Stimulated activated CD4-positive, alpha-beta T cell treated with anti-CD3 and anti-CD28 coated beads, Interleukin-15, amount 100 ng/mL, for 24 hours (primary cell): ENCODE data around the gene GNB5.
A peak's percentile ranks its signal among the peaks of the same experiment; 100 is the strongest.

Source experiments
- DNase-seq: peaks from one replicate; pipeline ENCODE4 v3.0.0-alpha.2; 2020

Gene GNB5

DNA sequence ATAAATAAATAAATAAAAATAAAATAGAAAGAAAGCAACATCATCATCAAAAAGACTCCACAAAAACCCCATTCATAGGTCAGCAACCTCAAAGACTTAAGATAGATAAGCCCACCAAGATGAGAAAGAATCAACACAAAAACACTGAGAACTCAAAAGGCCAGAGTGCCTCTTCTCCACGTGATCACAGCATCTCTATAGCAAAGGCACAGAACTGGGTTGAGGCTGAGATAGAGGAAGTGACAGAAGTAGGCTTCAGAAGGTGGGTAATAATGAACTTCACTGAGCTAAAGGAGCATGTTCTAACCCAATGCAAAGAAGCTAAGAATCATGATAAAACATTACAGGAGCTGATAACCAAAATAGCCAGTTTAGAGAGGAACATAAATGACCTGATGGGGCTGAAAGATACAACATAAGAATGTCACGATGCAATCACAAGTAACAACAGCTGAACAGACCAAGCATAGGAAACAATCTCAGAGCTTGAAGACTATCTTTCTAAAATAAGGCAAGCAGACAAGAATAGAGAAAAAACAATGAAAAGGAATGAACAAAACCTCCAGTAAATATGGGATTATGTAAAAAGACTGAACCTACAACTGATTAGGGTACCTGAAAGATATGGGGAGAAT, 26.4 kb downstream of the GNB5 start:
- no peak for DNase-seq

DNA sequence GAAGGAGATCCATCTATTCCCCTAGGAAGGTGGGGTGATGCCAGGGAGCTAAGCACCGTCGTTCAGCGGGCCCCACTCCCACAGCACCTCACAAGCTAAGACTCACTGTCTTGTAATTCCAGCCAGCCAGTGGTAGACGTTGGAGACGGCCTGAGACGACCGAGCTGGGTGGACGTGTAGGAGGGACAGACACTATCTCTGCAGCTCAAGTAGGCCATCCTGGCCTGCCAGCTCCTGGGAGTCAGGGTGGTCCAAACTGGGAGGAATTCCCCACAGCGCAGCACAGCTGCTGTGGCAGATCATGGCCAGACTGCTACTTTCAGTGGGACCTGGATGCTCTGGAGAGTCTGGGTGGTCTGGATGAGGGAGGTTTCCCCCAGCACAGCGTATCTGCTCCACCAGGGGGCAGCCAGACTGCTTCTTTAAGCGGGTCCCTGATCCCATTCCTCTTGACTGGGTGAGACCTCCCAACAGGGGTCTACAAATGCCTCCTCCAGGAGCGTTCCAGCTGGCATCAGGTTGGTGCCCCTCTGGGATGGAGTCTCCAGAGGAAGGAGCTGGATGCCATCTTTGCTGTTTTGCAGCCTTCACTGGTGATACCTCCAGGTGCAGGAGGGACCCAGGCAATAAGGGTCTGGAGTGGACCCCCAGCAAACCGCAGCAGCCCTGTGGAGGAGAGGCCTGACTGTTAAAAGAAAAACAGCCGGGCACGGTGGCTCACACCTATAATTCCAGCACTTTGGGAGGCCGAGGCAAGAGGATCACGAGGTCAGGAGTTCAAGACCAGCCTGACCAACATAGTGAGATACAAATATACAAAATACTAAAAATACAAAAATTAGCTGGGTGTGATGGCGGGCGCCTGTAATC, 27.6 kb downstream of the GNB5 start:
- peak; percentile 14 for DNase-seq

DNA sequence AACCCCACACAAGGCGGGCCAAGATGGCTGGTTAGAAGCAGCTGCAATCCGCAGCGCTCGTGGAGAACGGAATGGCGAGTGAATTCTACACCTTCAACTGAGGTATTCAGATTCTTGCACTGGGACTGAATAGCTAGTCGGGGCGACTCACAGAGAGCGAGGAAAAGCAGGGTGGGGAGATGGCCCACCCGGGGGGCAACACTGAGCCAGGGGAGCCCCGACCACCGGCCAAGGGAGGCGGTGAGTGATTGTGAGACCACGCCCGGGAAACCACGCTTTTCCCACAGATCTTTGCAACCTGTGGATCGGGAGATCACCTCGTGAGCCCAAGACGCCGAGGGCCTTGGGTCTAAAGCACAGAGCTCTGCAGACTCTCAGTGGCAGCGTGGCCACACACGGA, 28.3 kb downstream of the GNB5 start:
- DNase-seq: no peak

DNA sequence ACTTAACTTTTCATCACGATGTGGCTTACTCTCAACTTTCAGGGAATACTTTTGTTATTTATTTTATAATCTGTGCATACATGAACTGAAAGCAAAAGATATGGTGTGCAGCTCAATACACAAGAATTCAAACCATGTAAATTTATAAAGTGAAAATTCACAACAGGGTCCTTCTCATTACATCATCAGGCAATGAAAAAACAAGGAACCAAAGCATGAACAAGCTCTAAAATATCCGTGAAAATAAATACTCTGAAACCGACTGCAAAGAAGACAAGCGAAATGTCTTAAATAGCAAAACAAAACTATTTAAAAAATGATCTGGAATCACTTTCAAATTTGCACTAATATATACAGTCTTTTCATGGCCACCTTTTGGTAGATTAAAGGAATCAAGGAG, 28.9 kb downstream of the GNB5 start:
- DNase-seq: no peak

DNA sequence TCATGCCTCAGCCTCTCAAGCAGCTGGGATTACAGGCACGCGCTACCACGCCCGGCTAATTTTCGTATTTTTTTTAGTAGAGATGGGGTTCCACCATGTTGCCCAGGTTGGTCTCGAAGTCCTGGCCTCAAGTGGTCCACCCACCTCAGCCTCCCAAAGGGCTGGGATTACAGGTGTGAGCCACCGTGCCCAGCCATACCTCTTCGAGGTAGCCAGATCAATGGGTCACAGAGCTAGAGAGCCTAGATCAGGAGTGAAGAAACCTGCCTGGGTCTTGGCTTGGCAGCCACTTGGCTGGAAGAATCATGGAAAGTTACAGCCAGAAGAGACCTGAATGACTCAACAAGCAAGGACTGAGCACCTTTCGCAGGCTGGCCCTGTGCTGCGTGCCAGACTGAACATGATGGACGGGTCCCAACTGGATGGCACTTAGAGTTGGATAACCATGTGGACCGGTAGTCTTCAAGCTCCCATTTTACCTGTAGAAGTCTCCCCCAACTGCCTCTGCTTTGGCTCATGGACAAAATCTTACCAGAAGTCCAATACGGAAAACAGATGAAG, 29.7 kb downstream of the GNB5 start:
- no peak for DNase-seq

DNA sequence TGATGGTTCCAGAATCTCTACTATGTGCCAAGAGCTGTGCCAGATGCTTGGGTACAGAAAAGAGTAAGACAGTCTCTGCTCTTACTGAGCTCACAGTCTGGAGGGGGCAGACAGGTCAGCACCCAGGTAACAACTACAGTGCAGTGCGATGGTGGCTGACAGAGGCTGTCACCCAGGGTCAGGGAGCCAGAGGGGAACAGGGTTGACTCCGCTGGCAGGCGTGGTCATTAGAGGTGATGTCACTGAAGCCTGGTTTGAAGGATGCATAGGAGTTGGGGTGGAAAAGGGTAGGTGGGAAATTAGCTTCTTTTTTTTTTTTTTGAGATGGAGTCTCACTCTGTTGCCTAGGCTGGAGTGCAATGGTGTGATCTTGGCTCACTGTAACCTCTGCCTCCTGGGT, 31.5 kb downstream of the GNB5 start:
- DNase-seq: no peak

DNA sequence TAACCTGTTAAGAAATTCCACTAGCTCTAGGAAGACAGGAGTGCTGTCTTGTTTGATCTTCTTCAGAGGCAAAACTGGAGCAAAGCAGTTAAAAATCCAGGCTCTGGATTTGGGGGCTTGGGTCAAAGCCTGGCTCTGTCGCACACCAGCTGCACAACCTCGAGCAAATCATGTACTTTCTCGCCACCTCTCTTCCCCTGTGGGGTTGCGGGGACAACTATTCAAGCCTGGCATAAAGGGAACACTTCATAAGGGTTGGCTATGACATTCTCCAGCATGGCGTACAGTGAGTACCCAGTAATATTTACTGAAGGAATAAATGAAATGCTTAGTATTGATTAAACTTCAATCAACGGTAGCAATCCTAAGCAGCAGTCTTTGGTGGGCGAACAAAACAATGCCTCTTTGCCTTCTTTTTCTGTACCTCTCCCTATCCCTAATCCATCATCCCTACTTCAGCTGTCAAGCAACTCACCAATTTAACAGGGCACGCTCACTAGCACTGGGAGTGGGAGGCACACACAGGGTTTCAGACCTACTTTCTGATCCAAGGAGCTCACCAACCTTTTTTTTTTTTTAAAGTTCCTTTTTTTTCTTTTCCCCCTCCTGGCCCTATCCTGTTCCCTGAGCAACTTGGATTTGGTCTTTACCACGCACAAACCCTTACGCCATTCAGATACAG, 33.0 kb downstream of the GNB5 start:
- DNase-seq: no peak

DNA sequence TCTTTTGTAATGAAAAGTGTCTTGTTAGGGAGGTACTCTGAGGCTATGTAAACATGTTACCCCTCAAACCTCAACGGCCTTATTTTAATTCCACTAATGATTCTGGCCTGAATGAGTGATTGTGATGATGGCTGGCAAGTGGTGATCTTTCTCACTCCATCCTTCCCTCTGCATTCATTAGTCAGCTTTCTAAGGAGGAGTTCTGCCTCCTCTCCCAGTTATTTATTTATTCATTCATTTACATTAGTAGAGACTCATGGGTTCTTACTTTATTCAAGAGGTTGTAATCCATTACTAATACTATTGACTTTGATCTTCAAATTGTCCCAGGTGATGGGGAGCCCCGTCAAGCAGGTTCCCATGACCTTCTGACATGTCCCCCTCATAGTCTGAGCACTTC, 35.3 kb downstream of the GNB5 start:
- no peak for DNase-seq

DNA sequence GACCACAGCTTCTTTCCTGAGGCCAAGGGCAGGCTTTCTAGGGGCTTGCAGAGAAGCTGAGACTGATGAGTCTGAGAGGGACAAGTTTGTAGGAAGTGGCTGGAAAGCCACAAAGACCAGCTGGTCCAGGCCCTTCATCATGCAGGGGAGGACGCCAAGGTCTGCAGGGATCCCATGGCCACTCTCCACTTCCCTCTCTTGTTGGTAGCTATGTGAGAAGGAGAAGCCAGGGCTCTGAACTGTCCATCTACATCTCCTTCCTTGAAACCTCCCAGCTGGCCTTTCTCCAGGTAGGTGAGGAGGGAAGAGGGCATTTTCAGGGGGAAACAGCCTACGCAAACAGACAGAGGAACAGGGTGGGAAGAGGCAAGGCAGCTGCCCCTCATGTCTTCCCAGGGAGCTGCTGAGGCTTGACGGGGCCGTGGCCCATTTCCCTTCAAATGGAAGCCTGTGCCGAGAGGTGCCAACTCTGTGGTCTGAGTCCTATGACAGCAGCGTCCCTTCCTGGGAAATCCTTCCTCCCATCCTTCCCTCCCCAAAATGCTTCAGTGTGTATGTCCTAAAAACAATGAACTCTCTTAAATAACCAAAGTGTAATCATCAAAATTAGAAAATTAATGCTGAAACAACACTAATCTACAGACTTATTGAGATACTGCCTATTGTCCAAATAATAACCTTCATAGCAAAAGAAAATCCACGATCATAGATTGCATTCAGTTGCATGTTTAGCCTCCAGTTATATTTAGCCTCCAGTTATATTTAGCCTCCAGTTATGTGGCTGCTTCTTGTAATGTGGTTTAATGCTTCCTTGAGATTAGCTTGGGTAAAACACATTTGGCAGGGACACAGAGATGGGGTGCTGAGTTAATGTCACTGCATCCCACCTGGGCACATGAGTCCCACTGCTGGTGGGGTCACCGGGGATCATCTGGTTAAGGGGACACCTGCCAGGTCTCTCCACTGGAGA, 36.0 kb downstream of the GNB5 start:
- no peak for DNase-seq

DNA sequence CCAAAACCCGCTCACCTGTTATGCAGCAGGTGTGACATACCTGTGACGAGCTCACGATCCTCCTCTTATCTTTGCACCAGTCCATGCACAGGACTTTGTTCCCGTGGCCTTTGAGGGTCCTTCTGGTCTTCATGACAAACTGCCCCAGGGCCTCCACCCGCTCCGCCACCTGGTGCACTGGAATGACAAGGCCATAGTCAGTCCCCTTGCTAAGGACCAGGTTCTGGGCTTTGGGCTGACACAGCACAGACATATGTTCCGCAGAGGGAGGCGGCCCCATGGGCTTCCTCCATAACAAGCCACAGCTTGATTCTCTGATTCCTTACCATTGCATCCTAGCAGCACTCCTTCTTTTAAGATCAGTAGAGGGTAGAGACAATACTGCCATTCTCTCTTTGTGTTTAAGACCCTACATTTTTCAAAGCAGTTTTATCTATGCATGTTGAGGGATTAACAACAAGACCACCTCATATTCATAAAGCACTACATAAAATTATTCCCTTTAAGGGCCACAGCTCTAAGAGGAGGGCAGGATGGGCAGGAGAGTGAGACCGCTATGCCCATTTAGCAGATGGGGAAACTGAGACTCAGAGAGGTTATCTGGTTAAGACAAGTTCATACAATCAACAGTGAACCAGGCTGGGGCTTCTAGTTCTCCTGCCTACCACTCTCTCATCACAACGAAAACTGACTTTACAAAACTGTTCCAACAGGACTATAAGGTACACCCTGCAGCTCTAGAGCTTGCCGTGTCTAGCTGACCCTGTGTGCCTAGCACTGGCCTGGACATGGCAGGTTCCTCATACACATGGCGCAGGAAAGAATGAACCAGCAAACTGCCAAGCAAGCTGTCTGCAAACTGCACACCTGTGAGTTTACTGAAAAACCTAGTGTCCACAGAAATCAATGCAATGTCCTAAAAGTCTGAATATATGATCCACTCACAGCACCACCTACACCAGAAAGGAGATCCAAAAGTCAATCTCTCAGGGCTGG, 37.0 kb downstream of the GNB5 start:
- no peak for DNase-seq

DNA sequence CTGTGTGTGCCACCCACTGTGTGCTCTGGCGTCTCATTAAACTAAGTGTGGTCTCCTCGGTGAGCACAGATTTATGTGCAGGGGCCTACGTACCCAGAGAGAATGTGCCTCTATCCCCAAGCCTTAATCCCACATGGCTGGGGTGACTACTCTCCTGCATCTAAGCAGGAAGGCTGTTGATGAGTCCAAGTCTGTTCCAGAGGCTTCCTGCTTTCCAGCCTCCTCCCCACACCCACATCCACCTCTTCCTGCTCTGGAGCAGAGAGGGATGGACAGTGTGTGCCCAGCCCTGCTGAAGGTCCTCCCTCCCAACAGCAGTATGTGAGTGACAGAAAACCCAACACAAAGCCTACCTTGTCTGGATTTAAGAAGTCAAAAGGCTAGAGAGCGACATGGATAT, 39.8 kb downstream of the GNB5 start:
- DNase-seq: no peak

DNA sequence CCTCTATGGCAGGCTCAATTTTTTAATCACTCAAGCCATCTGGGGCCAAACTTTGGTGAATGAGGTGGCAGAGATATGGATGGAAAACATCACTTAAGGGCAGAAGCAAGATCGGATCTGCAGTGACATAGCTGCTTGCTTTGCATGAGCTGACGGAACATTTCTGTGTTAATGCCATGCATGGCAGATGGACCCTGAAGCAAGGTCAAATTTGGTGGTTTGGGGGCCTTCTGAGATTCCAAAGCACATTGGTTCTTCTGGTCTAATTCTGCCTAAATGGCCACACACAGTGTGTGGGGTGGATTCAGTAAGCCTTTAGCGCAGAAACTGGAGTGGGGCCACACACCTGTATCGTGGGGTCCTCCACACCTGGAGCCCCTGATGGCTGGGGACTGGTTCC, 40.3 kb downstream of the GNB5 start:
- no peak for DNase-seq

DNA sequence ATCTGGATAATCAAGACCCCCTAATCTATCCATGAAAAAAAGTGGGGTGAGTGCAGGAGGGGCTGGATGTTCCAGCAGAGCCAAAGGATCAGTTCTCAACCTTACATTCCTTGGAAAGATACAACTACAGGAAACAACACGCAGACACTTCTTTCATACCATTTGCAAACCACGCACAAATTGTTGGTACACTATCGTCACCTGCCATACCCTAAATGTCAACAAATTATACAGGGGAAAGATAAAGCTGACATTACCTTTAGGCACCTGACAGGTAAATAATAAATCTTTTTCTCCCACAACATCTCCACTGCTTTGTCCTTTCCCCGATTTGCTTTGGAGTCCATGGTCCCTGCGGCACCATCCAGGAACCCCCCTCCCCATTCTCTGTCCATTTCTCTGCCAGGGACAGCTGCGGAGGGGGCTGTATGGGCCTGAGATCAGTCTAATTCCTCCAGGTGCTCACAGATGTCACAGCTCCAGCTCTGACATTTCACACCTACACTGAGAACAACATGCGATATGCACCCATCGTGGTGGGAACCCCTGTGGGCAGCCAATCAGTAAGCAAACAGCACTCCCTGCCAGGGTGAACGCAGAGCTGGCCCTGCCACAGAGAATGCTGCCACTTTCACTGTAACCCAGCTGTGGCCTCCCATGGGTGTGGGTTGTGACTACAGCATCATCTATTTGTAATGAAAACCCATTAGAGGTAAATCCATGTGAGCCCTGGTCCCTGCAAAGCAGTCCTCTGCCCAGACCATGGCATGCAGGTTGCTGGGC, 41.0 kb downstream of the GNB5 start:
- no peak for DNase-seq

DNA sequence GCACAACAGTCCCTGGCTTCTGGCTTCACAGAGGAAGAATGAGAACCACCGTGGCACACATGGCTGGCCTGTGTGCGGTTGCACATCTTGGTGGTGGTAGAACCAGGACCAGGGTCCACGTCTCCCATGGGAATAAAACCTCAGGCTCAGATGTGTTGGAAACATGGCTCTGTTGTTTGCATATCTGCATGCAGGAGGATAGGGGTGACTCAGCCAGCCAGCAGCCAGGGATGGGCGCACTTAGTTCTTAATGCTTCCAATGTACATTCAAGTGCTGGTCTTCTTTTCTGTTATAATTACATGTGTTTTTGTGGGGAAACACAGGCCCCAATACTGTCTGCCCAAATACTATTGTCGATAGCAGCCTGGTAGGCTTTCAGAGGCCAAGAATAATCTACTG, 42.8 kb downstream of the GNB5 start:
- DNase-seq: no peak

DNA sequence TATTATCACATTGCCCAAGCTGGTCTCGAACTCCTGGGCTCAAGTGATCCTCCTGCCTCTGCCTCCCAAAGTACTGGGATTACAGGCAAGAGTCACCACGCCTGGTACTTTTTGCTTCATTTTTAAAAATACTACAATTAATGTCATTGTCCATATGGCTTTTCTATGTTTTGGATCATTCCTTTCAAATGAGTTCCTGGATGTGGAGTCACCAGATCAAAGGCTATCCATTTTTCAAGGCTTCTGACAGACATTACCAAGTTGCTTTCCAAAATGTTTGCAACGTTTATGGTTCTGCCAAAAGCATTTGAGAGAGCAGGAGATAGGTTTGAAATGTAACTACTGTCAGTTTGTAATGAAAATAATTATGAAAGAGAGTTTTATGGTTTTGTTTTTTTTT, 44.4 kb downstream of the GNB5 start:
- no peak for DNase-seq

DNA sequence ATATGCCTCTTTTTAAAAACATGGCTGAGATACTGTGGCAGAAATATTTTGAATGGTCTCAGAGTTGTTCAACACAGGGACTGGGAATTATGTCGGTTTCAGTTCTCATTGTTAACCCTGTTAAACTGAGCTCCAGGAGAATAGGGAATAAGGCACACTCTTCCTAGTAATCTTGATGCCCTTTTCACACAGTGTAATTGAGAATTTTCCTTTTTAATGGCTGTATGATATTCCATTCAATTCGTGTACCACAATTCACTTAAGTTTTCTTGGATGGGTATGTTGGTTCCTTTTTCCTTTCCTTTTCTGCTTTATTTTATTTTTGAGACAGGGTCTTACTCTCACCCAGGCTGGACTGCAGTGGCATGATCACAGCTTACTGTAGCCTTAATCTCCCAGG, 44.9 kb downstream of the GNB5 start:
- DNase-seq: no peak

DNA sequence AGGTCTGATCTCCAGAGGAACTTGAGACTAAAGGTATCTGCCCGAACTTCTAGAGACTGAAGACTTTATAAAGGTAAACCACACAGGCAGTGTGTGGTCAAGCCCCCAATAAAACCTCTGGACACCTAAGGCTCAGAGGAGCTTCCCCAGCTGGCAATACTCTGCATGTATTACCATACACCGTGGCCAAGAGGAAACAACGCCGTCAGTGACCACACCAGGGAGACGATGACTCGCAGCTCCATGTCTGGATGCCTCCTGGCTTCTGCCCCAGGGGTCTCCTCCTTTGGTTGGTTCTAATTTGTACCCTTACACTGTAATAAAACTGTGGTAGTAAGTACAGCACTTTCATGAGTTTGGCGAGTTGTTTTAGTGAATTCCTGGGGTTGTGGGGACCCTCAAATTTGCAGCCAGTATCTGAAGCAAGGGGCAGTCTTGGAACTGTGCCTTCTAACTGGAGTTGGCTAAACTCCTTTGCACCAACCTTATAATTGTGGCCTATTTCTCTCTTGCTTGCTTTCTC, 46.5 kb downstream of the GNB5 start:
- DNase-seq: no peak

DNA sequence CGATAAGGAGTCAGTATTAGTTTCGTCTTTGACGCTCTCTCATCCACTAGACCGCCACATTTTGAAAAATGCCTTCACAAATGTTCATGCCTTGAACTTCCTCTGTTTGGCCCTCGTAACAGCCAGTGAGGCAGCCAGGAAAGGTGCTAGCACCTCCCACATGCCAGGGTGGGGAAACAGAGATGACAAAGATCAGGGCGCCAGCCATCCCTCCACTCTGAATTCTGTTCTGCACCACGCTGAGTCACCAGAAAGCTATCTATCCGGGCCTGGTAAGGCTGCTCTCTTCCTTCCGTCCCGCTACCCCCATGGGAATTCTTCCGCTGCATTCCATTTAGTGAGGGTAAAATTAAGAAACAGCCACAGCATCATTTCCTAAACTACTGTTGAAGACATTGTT, 47.3 kb downstream of the GNB5 start:
- no peak for DNase-seq

DNA sequence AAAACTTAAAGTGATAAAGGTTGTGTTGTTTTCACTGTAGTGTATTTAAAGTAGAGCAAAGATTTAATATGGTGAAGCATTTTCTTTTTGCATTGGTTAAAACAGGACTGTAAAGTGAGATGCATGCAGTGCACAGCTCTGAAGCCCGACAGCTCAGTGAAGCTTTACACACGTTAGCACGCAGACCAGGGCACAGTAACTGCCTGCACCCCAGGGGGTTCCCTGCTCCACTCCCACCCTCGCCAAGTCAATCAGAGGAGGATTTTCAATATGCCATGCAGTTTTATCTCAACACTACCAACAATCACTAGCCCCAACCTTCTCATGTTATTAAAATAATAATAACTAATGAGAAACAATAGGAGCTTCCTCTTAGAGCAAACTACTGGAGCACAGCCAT, 50.5 kb downstream of the GNB5 start:
- DNase-seq: no peak
